AG04450 (cell line): Measurements from ENCODE around the gene OGFOD3. TPM values are rescaled to one million over a fixed set of nuclear protein-coding genes. Genes with fewer than 3 reads are reported as not detected.

Source experiments
- CTCF ChIA-PET: fragments of 300-600, 350-600 bp; formaldehyde crosslinking; extraction: SDS; loops from one replicate; lab custom pipeline; 2022; ENCODE audit warnings: antibody characterized with exemption, inconsistent platforms; lab: Charles Lee
- POLR2A ChIA-PET: fragments of 350-600 bp; formaldehyde crosslinking; extraction: SDS; loops from one replicate; lab custom pipeline; 2021; ENCODE audit warnings: antibody characterized with exemption, inconsistent platforms; lab: Yijun Ruan, JAX
- DNase-seq: peaks from one replicate; pipeline ENCODE4 v3.0.0-alpha.2; 2011; ENCODE audit warnings: low read depth, low spot score
- H3K27ac ChIP-seq: one replicate; pipeline ENCODE4 v1.5.1; 2012; ENCODE audit warnings: low read depth, low read length, control low read depth
- H3K27me3 ChIP-seq: one replicate; pipeline ENCODE4 v1.6.0; 2012; ENCODE audit warnings: low read length; ENCODE audit not compliant: control insufficient read depth, insufficient read depth
- H3K4me3 ChIP-seq: 2 replicates; pipeline ENCODE4 v1.5.1; 2011; ENCODE audit warnings: mild to moderate bottlenecking, low read depth, low read length, control low read depth
- H3K9me3 ChIP-seq: 2 replicates; pipeline ENCODE4 v1.5.1; 2012; ENCODE audit warnings: low read length; ENCODE audit not compliant: control insufficient read depth, insufficient read depth
- CTCF ChIP-seq: IDR thresholded peaks from 2 replicates; pipeline ENCODE4 v1.5.1; 2011; ENCODE audit warnings: low read depth, low read length, control low read depth, inconsistent platforms
- polyA plus RNA-seq: library from polyadenylated mRNA; depleted of rRNA; stranded (reverse); fragments of >200 nt; gene quantifications from 2 replicates; pipeline ENCODE4 v1.2.3, GENCODE V29; 2011; rRNA removed
- small RNA-seq: library from RNA; depleted of rRNA; stranded (forward); fragments of <200 nt; gene quantifications from one replicate; pipeline ENCODE3, GENCODE V24; 2012; ENCODE audit warnings: low read depth; ENCODE audit not compliant: insufficient read length

The OGFOD3 gene
- polyA plus RNA-seq, 1 experiment = 22.8 TPM

GRCh38 chr17:82344175-82344907, 74.0 kb downstream of the OGFOD3 start:
- no peak for DNase-seq
- Histone ChIP-seq H3K4me3 (no peak overlapping the region), H3K9me3 (peaks cover 22% of the 10 kb centered on the region; the same call in 1 of the 2 replicates), H3K27ac (no peak overlapping the region), H3K27me3 (peaks cover 4% of the 10 kb centered on the region)
- TF ChIP-seq CTCF = no peak
- POLR2A ChIA-PET = interaction anchor here (0.6 kb wide), 1 partner anchor 284 kb away, joined by 6 read pairs; no protein-coding TSS in a partner anchor
- CTCF ChIA-PET = no interaction called here

GRCh38 chr17:82343560-82343959, 74.8 kb downstream of the OGFOD3 start:
- POLR2A ChIA-PET = interaction anchor here (0.6 kb wide), 1 partner anchor 285 kb away, joined by 6 read pairs; no protein-coding TSS in a partner anchor
- TF ChIP-seq CTCF = no peak
- no peak for DNase-seq
- Histone ChIP-seq H3K9me3 (peaks cover 22% of the 10 kb centered on the region; the same call in 1 of the 2 replicates), H3K27ac (no peak overlapping the region), H3K4me3 (no peak overlapping the region), H3K27me3 (peaks cover 4% of the 10 kb centered on the region)
- CTCF ChIA-PET = no interaction called here

- no peak overlapping the region for H3K27ac ChIP-seq
- peaks cover 22% of the 10 kb centered on the region; the same call in 1 of the 2 replicates for H3K9me3 ChIP-seq
- TF ChIP-seq CTCF = no peak
- no peak overlapping the region for H3K4me3 ChIP-seq
- ChIA-PET POLR2A (no interaction called here), CTCF (no interaction called here)
- peaks cover 4% of the 10 kb centered on the region for H3K27me3 ChIP-seq
- no peak for DNase-seq
Observed at GRCh38 chr17:82342361-82343079, 75.9 kb downstream of the OGFOD3 start.

- ChIA-PET CTCF (interaction anchor here (1.0 kb wide), 1 partner anchor 10 kb away, joined by 3 read pairs; no protein-coding TSS in a partner anchor), POLR2A (no interaction called here)
- no peak overlapping the region for H3K4me3 ChIP-seq
- H3K27ac ChIP-seq = no peak overlapping the region
- TF ChIP-seq CTCF = no peak
- H3K27me3 ChIP-seq = peaks cover 4% of the 10 kb centered on the region
- peaks cover 22% of the 10 kb centered on the region; the same call in 1 of the 2 replicates for H3K9me3 ChIP-seq
- no peak for DNase-seq
Observed at GRCh38 chr17:82339634-82340580, 78.5 kb downstream of the OGFOD3 start.

Small RNA genes lying within 50 kb of the gene (small RNA-seq; reads per million reads assigned to genes)
- gene RF00019 = not detected

Other genes starting within 250 kb of the OGFOD3 start
- 11.1 and 13.2 TPM in 2 replicates for gene CCDC57, start 205.7 kb downstream of the OGFOD3 start, polyA plus RNA-seq
- 61.7 and 80.3 TPM in 2 replicates for gene SLC16A3, start 189.5 kb downstream of the OGFOD3 start, polyA plus RNA-seq
- 74.4 and 89.9 TPM in 2 replicates for gene CSNK1D, start 144.9 kb downstream of the OGFOD3 start, polyA plus RNA-seq
- 0.11 TPM in 2 replicates for gene CD7, start 101.0 kb downstream of the OGFOD3 start, polyA plus RNA-seq
- 8.0 and 12.5 TPM in 2 replicates for gene SECTM1, start 84.8 kb downstream of the OGFOD3 start, polyA plus RNA-seq
- gene TEX19, start 59.3 kb downstream of the OGFOD3 start, polyA plus RNA-seq = 0.04 and 0.10 TPM in 2 replicates
- not detected in 2 replicates for gene UTS2R, start 46.8 kb downstream of the OGFOD3 start, polyA plus RNA-seq
- 9.1 and 9.2 TPM in 2 replicates for gene HEXD, start 239 bp downstream of the OGFOD3 start, polyA plus RNA-seq
- gene CYBC1, start 32.2 kb upstream of the OGFOD3 start, polyA plus RNA-seq = 74.8 and 82.6 TPM in 2 replicates
- 76.1 and 82.4 TPM in 2 replicates for gene NARF, start 40.2 kb upstream of the OGFOD3 start, polyA plus RNA-seq
- gene FOXK2, start 101.1 kb upstream of the OGFOD3 start, polyA plus RNA-seq = 21.7 and 24.3 TPM in 2 replicates
- gene WDR45B, start 229.9 kb upstream of the OGFOD3 start, polyA plus RNA-seq = 105 and 108 TPM in 2 replicates